CD4-positive, alpha-beta T cell treated with Interleukin-15 for 1 hour (primary cell): ENCODE results near the gene RCAN2.

Experiments used
- DNase-seq: peaks from one replicate; pipeline ENCODE4 v3.0.0-alpha.2; 2020

Gene RCAN2

GRCh38 chr6:46288835-46289234, 202.4 kb downstream of the RCAN2 start:
- DNase-seq = no peak

- no peak for DNase-seq
These were observed 203.6 kb downstream of the RCAN2 start for GRCh38 chr6:46287681-46288080.

GRCh38 chr6:46287043-46287442, 204.2 kb downstream of the RCAN2 start:
- no peak for DNase-seq

- DNase-seq = no peak
These were observed 206.8 kb downstream of the RCAN2 start for GRCh38 chr6:46284475-46284874.

GRCh38 chr6:46281110-46281509, 210.1 kb downstream of the RCAN2 start:
- DNase-seq = no peak

GRCh38 chr6:46279874-46280273, 211.4 kb downstream of the RCAN2 start:
- no peak for DNase-seq

- no peak for DNase-seq
These were observed 214.6 kb downstream of the RCAN2 start for GRCh38 chr6:46276576-46277142.

GRCh38 chr6:46274502-46274901, 216.7 kb downstream of the RCAN2 start:
- no peak for DNase-seq

GRCh38 chr6:46273911-46274310, 217.3 kb downstream of the RCAN2 start:
- DNase-seq = no peak

- DNase-seq = no peak
These were observed 219.5 kb downstream of the RCAN2 start for GRCh38 chr6:46271728-46272127.

GRCh38 chr6:46271107-46271506, 220.1 kb downstream of the RCAN2 start:
- DNase-seq = no peak

GRCh38 chr6:46270336-46270735, 220.9 kb downstream of the RCAN2 start:
- DNase-seq = no peak

GRCh38 chr6:46269447-46270229, 221.6 kb downstream of the RCAN2 start:
- no peak for DNase-seq

- DNase-seq = no peak
These were observed 223.7 kb downstream of the RCAN2 start for GRCh38 chr6:46267515-46267914.

GRCh38 chr6:46265373-46265772, 225.9 kb downstream of the RCAN2 start:
- no peak for DNase-seq

GRCh38 chr6:46263707-46264086, 227.6 kb downstream of the RCAN2 start:
- DNase-seq = no peak

- no peak for DNase-seq
These were observed 228.1 kb downstream of the RCAN2 start for GRCh38 chr6:46262928-46263706.

- no peak for DNase-seq
These were observed 233.0 kb downstream of the RCAN2 start for GRCh38 chr6:46258249-46258648.

GRCh38 chr6:46255528-46255927, 235.7 kb downstream of the RCAN2 start:
- no peak for DNase-seq

GRCh38 chr6:46254946-46255345, 236.3 kb downstream of the RCAN2 start:
- no peak for DNase-seq

GRCh38 chr6:46254331-46254730, 236.9 kb downstream of the RCAN2 start:
- no peak for DNase-seq

- no peak for DNase-seq
These were observed 239.5 kb downstream of the RCAN2 start for GRCh38 chr6:46251583-46252339.

GRCh38 chr6:46248143-46248542, 243.1 kb downstream of the RCAN2 start:
- DNase-seq = no peak
